Smooth muscle cell (in vitro differentiated cells): Measurements from ENCODE around the gene EML5. TPM values are rescaled to one million over a fixed set of nuclear protein-coding genes. Genes with fewer than 3 reads are reported as not detected.

ENCODE experiments used
- DNase-seq: peaks from one replicate; lab custom pipeline; 2025; ENCODE audit not compliant: unreplicated experiment; lab: John Stamatoyannopoulos, UW
- H2AFZ ChIP-seq: fragments of 200-600 bp; sonication (generic); 2 replicates; pipeline ENCODE4 v1.6.0; 2016; ENCODE audit warnings: antibody characterized with exemption, low read depth, mild to moderate bottlenecking
- H3F3A ChIP-seq: fragments of 200-600 bp; sonication (generic); 2 replicates; pipeline ENCODE4 v1.6.0; 2017; ENCODE audit warnings: antibody characterized with exemption, low read depth
- H3K27ac ChIP-seq: fragments of 200-600 bp; sonication (generic); 2 replicates; pipeline ENCODE4 v1.5.1; 2016; ENCODE audit warnings: low read depth, mild to moderate bottlenecking
- H3K27me3 ChIP-seq: fragments of 200-600 bp; sonication (generic); 2 replicates; pipeline ENCODE4 v1.6.1; 2016; ENCODE audit warnings: low read depth, mild to moderate bottlenecking
- H3K36me3 ChIP-seq: fragments of 200-600 bp; sonication (generic); 2 replicates; pipeline ENCODE4 v1.5.1; 2016; ENCODE audit warnings: low read depth
- H3K4me1 ChIP-seq: fragments of 200-600 bp; sonication (generic); 2 replicates; pipeline ENCODE4 v1.5.1; 2016; ENCODE audit warnings: low read depth
- H3K4me2 ChIP-seq: fragments of 200-600 bp; sonication (generic); 2 replicates; pipeline ENCODE4 v1.6.0; 2016; ENCODE audit warnings: mild to moderate bottlenecking
- H3K4me3 ChIP-seq: fragments of 200-600 bp; sonication (generic); 2 replicates; pipeline ENCODE4 v1.5.1; 2016; ENCODE audit warnings: mild to moderate bottlenecking
- H3K79me2 ChIP-seq: fragments of 200-600 bp; sonication (generic); 2 replicates; pipeline ENCODE4 v1.6.0; 2016; ENCODE audit warnings: low read depth, mild to moderate bottlenecking
- H3K9ac ChIP-seq: fragments of 200-600 bp; sonication (generic); 2 replicates; pipeline ENCODE4 v1.6.0; 2016; ENCODE audit warnings: low read depth
- H3K9me3 ChIP-seq: fragments of 200-600 bp; sonication (generic); replicated peaks from 2 replicates; pipeline ENCODE4 v1.5.1; 2016; ENCODE audit warnings: low read depth
- H4K20me1 ChIP-seq: fragments of 200-600 bp; sonication (generic); 2 replicates; pipeline ENCODE4 v1.6.0; 2016; ENCODE audit warnings: low read depth
- CTCF ChIP-seq: fragments of 200-600 bp; sonication (generic); IDR thresholded peaks from 2 replicates; pipeline ENCODE4 v1.5.1; 2017; ENCODE audit warnings: borderline replicate concordance, mild to moderate bottlenecking, antibody characterized with exemption; ENCODE audit not compliant: insufficient read depth, poor library complexity, severe bottlenecking
- WGBS: methylation state at CpG from one replicate; pipeline ENCODE4 v1.1.7; 2016; ENCODE audit warnings: low lambda C conversion rate; 5-methylcytosine and 5-hydroxymethylcytosine counted together
- polyA plus RNA-seq: library from polyadenylated mRNA; unstranded; fragments of >200 nt; fragmentation: Nextera tagmentation; extraction: Ambion mirVana; gene quantifications from 2 replicates; pipeline ENCODE4 v1.2.1, GENCODE V29; 2016
- total RNA-seq: library from RNA; depleted of rRNA; stranded (reverse); fragments of >200 nt; gene quantifications from 2 replicates; pipeline ENCODE4 v1.2.3, GENCODE V29; 2014

EML5 gene
- total and polyA plus RNA-seq, 2 experiments from 2014 or later, result 0.31 TPM; not detected in 1

GRCh38 chr14:88682495-88683114 is 110.1 kb downstream of the EML5 start:
- no peak for TF ChIP-seq CTCF
- no peak overlapping the region for H3K9ac ChIP-seq
- H3K4me2 ChIP-seq, result no peak overlapping the region
- no peaks in the 10 kb centered on the region for H3K79me2 ChIP-seq
- 15% methylated on average over 5 of the region's 5 CpGs for whole genome bisulfite sequencing
- H3K36me3 ChIP-seq, result no peaks in the 10 kb centered on the region
- H3F3A ChIP-seq, result no peaks in the 10 kb centered on the region
- no peaks in the 10 kb centered on the region for H3K27me3 ChIP-seq
- H2AFZ ChIP-seq, result no peak overlapping the region
- H3K4me1 ChIP-seq, result no peaks in the 10 kb centered on the region
- no peaks in the 10 kb centered on the region for H3K9me3 ChIP-seq
- no peak overlapping the region for H3K4me3 ChIP-seq
- DNase-seq, result no peak
- H4K20me1 ChIP-seq, result no peaks in the 10 kb centered on the region
- no peak overlapping the region for H3K27ac ChIP-seq

GRCh38 chr14:88681755-88682494 is 110.8 kb downstream of the EML5 start:
- no peaks in the 10 kb centered on the region for H3K27me3 ChIP-seq
- H3K9me3 ChIP-seq, result no peaks in the 10 kb centered on the region
- H4K20me1 ChIP-seq, result no peaks in the 10 kb centered on the region
- H3K4me1 ChIP-seq, result no peaks in the 10 kb centered on the region
- H3K36me3 ChIP-seq, result no peaks in the 10 kb centered on the region
- no peak overlapping the region for H3K9ac ChIP-seq
- TF ChIP-seq CTCF, result no peak
- H3K4me3 ChIP-seq, result no peak overlapping the region
- no peak for DNase-seq
- H3K4me2 ChIP-seq, result no peak overlapping the region
- 83% methylated on average over 5 of the region's 5 CpGs for WGBS
- no peak overlapping the region for H3K27ac ChIP-seq
- H3F3A ChIP-seq, result no peaks in the 10 kb centered on the region
- H2AFZ ChIP-seq, result no peak overlapping the region
- H3K79me2 ChIP-seq, result no peaks in the 10 kb centered on the region

- Histone ChIP-seq H4K20me1 (no peaks in the 10 kb centered on the region), H3K27me3 (no peaks in the 10 kb centered on the region), H3K27ac (no peak overlapping the region), H3K4me2 (no peak overlapping the region), H3K9ac (no peak overlapping the region), H3K4me3 (no peak overlapping the region), H3K9me3 (no peaks in the 10 kb centered on the region), H3K4me1 (no peaks in the 10 kb centered on the region), H2AFZ (no peak overlapping the region), H3K79me2 (no peaks in the 10 kb centered on the region), H3K36me3 (no peaks in the 10 kb centered on the region), H3F3A (no peaks in the 10 kb centered on the region)
- no peak for TF ChIP-seq CTCF
- WGBS, result 68% methylated on average over 4 of the region's 4 CpGs
- DNase-seq, result no peak
These were observed 123.4 kb downstream of the EML5 start for GRCh38 chr14:88669346-88669745.
